ENCODE results near the gene CDC42SE2.
"Not testable (repeated sequence)": the region's sequence is repeated elsewhere in the genome, so short reads cannot be mapped to it uniquely, and the experiment has no call there.

CDC42SE2 gene

GRCh38 chr5:131277875-131278740 lies 14.3 kb downstream of the CDC42SE2 start:
- DNase-seq, result no peak

- not testable (repeated sequence) for DNase-seq
Observed at GRCh38 chr5:131278741-131279124, 14.9 kb downstream of the CDC42SE2 start.

GRCh38 chr5:131279204-131279603 lies 15.4 kb downstream of the CDC42SE2 start:
- DNase-seq, result no peak

GRCh38 chr5:131280417-131280816 lies 16.6 kb downstream of the CDC42SE2 start:
- DNase-seq, result no peak

GRCh38 chr5:131281133-131281867 lies 17.4 kb downstream of the CDC42SE2 start:
- no peak for DNase-seq

- DNase-seq, result no peak
Observed at GRCh38 chr5:131281868-131282234, 18.0 kb downstream of the CDC42SE2 start.

- no peak for DNase-seq
Observed at GRCh38 chr5:131282235-131282634, 18.4 kb downstream of the CDC42SE2 start.

GRCh38 chr5:131285703-131286399 lies 22.0 kb downstream of the CDC42SE2 start:
- DNase-seq, result no peak

GRCh38 chr5:131286400-131286715 lies 22.5 kb downstream of the CDC42SE2 start:
- no peak for DNase-seq

GRCh38 chr5:131288328-131288727 lies 24.5 kb downstream of the CDC42SE2 start:
- DNase-seq, result no peak

- no peak for DNase-seq
Observed at GRCh38 chr5:131289738-131290137, 25.9 kb downstream of the CDC42SE2 start.

- DNase-seq, result no peak
Observed at GRCh38 chr5:131296213-131296672, 32.4 kb downstream of the CDC42SE2 start.

- no peak for DNase-seq
Observed at GRCh38 chr5:131297886-131298285, 34.0 kb downstream of the CDC42SE2 start.

- no peak for DNase-seq
Observed at GRCh38 chr5:131299465-131299864, 35.6 kb downstream of the CDC42SE2 start.

- no peak for DNase-seq
Observed at GRCh38 chr5:131302506-131302905, 38.7 kb downstream of the CDC42SE2 start.

- DNase-seq, result no peak
Observed at GRCh38 chr5:131303537-131303936, 39.7 kb downstream of the CDC42SE2 start.

GRCh38 chr5:131304414-131304813 lies 40.6 kb downstream of the CDC42SE2 start:
- DNase-seq, result no peak

- DNase-seq, result no peak
Observed at GRCh38 chr5:131305138-131305689, 41.4 kb downstream of the CDC42SE2 start.

GRCh38 chr5:131305906-131306305 lies 42.1 kb downstream of the CDC42SE2 start:
- no peak for DNase-seq

GRCh38 chr5:131312235-131312772 lies 48.5 kb downstream of the CDC42SE2 start:
- DNase-seq, result not testable (repeated sequence)

GRCh38 chr5:131316026-131316425 lies 52.2 kb downstream of the CDC42SE2 start:
- no peak for DNase-seq

- no peak for DNase-seq
Observed at GRCh38 chr5:131316822-131317221, 53.0 kb downstream of the CDC42SE2 start.

GRCh38 chr5:131318455-131318854 lies 54.6 kb downstream of the CDC42SE2 start:
- DNase-seq, result no peak

Data from C1 segment of cervical spinal cord (tissue), 14 donors.